ENCODE measurements around the gene LYPLAL1.

DNA sequence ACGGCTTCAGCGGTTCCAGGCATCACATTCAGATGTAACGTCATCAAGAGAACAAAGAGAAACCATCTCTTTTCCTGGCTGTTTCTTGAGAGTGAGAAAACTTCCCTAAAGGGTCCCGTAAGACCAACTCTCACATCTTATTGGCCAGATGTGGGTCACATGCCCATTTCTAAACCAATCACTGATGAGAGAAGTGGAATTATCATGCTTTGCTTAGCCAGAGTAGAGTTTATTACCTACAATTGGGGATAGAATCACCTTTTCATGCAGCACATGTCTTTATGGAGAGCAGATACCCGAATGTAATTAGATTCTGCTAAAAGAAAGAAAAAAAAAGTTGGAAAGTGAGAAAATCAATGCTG lies 54.4 kb downstream of the LYPLAL1 start:
- TF ChIP-seq, protein P1, sequence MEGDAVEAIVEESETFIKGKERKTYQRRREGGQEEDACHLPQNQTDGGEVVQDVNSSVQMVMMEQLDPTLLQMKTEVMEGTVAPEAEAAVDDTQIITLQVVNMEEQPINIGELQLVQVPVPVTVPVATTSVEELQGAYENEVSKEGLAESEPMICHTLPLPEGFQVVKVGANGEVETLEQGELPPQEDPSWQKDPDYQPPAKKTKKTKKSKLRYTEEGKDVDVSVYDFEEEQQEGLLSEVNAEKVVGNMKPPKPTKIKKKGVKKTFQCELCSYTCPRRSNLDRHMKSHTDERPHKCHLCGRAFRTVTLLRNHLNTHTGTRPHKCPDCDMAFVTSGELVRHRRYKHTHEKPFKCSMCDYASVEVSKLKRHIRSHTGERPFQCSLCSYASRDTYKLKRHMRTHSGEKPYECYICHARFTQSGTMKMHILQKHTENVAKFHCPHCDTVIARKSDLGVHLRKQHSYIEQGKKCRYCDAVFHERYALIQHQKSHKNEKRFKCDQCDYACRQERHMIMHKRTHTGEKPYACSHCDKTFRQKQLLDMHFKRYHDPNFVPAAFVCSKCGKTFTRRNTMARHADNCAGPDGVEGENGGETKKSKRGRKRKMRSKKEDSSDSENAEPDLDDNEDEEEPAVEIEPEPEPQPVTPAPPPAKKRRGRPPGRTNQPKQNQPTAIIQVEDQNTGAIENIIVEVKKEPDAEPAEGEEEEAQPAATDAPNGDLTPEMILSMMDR (IDR thresholded peaks at IDR 0.05): no peak
- no peak for TF ChIP-seq POLR2A (IDR thresholded peaks at IDR 0.05)
